ENCODE results near the gene DRAP1.

DRAP1 gene

DNA sequence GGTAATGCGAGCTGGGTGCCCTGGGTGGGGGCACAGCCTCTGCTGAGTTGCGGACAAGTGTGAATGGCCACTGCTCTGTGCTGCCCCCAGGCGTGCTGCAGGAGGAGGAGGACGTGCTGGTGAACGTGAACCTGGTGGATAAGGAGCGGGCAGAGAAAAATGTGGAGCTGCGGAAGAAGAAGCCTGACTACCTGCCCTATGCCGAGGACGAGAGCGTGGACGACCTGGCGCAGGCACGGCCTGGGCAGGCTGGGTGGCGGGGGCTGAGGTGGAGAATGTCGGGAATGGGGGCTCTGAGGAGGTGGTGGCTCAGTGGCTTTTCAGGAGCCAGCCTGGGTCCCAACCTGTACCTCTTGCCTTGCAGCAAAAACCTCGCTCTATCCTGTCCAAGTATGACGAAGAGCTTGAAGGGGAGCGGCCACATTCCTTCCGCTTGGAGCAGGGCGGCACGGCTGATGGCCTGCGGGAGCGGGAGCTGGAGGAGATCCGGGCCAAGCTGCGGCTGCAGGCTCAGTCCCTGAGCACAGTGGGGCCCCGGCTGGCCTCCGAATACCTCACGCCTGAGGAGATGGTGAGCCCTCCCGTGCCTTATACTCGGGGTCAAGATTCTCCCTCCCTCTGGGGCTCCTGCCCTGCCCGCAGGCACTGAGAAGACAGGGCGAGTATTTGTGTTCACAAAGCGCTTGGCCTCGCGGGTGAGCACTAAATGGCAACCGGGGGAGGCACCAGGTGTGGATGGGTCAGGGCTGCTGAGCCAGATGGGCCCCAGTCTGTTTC lies 46.9 kb downstream of the DRAP1 start:
- DNase-seq, result no peak

DNA sequence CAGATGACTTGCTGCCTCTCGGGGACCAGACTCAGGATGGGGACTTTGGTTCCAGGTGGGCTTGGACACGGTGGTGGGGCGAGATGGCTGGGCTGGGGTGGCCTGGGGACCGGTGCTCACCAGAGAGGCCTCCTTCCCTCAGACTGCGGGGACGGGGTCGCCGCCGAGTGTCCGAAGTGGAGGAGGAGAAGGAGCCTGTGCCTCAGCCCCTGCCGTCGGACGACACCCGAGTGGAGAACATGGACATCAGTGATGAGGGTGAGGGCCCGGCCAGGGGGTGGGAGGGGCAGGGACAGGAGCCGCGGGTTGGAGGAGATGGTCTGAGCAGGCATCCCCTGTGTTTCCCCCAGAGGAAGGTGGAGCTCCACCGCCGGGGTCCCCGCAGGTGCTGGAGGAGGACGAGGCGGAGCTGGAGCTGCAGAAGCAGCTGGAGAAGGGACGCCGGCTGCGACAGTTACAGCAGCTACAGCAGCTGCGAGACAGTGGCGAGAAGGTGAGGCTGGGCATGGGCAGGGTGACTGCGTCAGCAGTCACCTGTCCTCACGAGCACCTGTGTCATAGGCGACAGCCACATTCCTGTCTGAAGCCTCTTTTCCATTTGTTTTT lies 48.2 kb downstream of the DRAP1 start:
- DNase-seq, result no peak

DNA sequence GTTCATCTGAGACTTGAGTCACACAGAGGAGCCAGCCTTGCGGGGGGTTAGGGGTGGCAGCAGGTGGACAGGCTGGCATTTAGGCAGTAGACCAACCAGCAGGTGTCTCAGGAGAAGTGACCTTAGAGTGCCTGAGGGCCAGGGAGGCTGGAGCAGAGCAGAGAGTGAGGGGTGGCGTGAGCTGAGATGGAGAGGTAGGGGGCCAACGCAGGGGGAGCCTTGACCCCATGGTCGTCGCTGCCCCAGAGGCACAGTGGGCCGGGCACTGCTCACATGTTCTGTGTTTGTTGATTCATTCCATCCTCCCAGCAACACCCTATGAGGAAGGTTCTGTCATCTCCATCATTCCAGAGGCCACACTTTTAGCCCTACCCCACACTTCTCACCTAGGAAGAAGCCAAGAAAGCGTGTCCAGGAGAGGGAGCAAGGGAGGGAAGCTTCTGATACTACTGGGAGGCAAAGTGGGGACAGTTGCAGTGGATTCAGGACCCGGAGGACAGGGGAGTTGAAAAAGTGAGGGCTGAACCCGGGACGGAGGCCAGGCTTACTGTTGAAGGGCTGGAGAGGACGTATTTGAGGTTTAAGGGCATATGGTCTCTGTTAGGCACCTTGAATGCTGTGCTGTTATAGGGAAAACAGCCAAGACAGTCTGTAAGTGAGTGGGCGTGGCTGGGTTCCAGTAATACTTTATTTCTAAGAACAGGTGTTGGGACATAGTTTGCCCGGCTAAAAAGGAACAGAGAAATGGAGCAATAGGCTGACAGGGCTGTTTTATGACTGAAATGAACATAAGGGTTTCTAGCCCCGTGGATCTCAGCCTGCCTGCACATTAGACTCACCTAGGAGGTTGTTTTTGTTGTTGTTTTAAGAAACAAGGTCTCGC lies 49.6 kb downstream of the DRAP1 start:
- DNase-seq, result no peak
